Breast epithelium (tissue), 4 donors: ENCODE measurements around the gene NEK6. TPM values are rescaled to one million over a fixed set of nuclear protein-coding genes. Genes with fewer than 3 reads are reported as not detected.

Experiments
- DNase-seq, 2 donors: peaks; one replicate each; pipeline ENCODE4 v3.0.0-alpha.2; 2019; ENCODE audit warnings: low spot score in 2 of 2
- H3K27ac ChIP-seq, 2 donors: fragments of 200-600 bp; sonication (generic) in 1 of 2; one replicate each; pipeline ENCODE4 v1.5.1; 2016 to 2019; ENCODE audit warnings: mild to moderate bottlenecking in 1 of 2
- H3K27me3 ChIP-seq, 2 donors: fragments of 200-600 bp; sonication (generic) in 1 of 2; one replicate each; pipeline versions ENCODE4 v1.5.1 to v1.6.0; 2017 to 2019; ENCODE audit warnings: control low read depth in 1 of 2, mild to moderate bottlenecking in 1 of 2
- H3K36me3 ChIP-seq: fragments of 200-600 bp; one replicate; pipeline ENCODE4 v1.5.1; 2019
- H3K4me1 ChIP-seq, 2 donors: fragments of 200-600 bp; sonication (generic); one replicate each; pipeline ENCODE4 v1.5.1; 2016 to 2019; ENCODE audit warnings: control low read depth in 1 of 2
- H3K4me3 ChIP-seq, 3 donors: fragments of 200-600 bp; sonication (generic); 1 replicate in 2 of 3; 2 replicates in 1 of 3; pipeline ENCODE4 v1.5.1; 2016 to 2019; ENCODE audit warnings: mild to moderate bottlenecking in 3 of 3, moderate library complexity in 2 of 3
- H3K9me3 ChIP-seq, 2 donors: fragments of 200-600 bp; sonication (generic) in 1 of 2; one replicate each; pipeline ENCODE4 v1.5.1; 2016 to 2019; ENCODE audit warnings: control low read depth in 1 of 2
- CTCF ChIP-seq, 3 donors: fragments of 450-650 bp; IDR thresholded peaks; one replicate each; pipeline ENCODE4 v1.5.1; 2016 to 2017; ENCODE audit warnings: antibody characterized with exemption in 3 of 3, mild to moderate bottlenecking in 3 of 3, moderate library complexity in 3 of 3
- POLR2A ChIP-seq: fragments of 450-650 bp; IDR thresholded peaks from one replicate; pipeline ENCODE4 v1.6.1; 2016; ENCODE audit warnings: antibody characterized with exemption, mild to moderate bottlenecking, moderate library complexity
- POLR2AphosphoS5 ChIP-seq, 3 donors: sonication (generic); formaldehyde crosslinking; IDR thresholded peaks; one replicate each; pipeline ENCODE4 v1.6.1; 2017; ENCODE audit warnings: antibody characterized with exemption in 3 of 3
- intact Hi-C: fragments of 100-400 bp; cut with DNase I; formaldehyde crosslinking; loops from one replicate; pipeline ENCODE4 v1.15.1; 2023; ENCODE audit warnings: low total_unique reads
- total RNA-seq, 3 donors: library from RNA; depleted of rRNA; stranded (reverse); fragments of >200 nt; gene quantifications; one replicate each; pipeline ENCODE4 v1.1.0, GENCODE V29; 2016

NEK6 gene
- total RNA-seq, 3 donors from 2014 or later = 17.8 to 31.5 (median 22.2) TPM

DNA sequence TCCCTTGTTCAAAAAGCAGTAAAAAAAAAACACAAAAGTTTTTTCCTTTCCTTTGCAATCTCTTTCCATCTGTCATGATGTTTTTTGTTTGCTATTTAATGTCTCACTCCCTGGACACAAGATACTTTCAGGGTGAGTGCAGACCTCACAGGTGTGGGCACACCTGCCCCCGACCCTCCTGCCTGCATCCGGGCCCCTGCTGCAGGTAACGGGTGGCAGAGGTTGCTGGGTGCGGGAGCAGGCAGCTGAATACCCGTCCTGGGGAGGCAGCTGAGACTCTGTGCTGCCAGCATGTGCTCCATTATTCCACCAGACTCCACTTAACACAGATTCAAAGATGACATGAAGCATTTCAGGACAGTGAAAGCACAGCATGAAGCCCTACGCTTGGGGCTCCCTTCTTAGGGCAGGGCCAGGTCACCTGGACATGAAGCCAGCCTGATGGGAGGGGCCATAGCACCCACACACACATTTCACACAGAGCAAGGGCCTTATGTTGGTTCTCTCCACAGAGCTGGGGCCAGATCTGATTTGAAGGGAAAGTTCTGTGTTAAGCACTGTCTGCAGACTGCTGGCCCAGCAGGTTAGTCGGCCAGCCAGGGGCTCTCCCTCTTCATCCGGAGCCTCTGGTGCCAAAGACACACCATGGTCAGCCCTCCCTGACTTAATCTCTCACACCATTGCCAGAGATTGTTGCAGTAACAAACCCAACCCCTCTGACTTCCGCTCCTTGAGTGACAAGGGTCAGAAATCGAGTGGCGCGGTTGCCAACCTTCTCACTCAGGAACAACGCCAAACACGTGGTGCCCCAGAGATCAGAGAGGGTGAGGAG lies 13.0 kb downstream of the NEK6 start:
- no peaks in the 10 kb centered on the region for H3K9me3 ChIP-seq
- intact Hi-C loops = no loop called here
- H3K4me3 ChIP-seq = peak overlapping the region in 1 of 3 donors; percentile 4
- TF ChIP-seq CTCF (IDR thresholded peaks at IDR 0.05) = no peak
- no peak for TF ChIP-seq POLR2AphosphoS5 (IDR thresholded peaks at IDR 0.05)
- TF ChIP-seq POLR2A = no peak
- DNase-seq = no peak
- peak overlapping the region; percentile 59 to 70 for H3K27ac ChIP-seq
- peaks cover 25 to 49% of the 10 kb centered on the region in 2 donors for H3K4me1 ChIP-seq
- no peaks in the 10 kb centered on the region for H3K27me3 ChIP-seq
- H3K36me3 ChIP-seq = no peaks in the 10 kb centered on the region

DNA sequence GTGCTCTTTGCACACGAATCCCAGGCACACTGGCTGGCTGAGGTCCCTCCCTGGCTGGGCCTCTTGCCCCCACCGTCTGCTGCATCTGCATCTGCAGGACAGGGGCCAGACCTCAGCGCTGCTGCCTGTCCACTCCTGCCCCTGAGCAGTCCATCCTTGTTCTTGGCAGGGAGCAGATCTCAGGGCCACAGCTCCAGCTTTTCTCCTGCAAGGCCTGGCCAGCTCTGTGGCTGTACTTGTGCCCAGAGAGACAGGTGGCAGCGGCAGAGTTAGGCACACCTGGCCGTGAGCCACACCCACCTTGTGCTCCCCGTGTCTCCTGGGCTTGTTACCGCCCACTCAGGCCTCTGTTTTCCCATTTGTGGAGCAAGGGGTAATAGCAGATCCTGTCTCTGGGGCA lies 13.9 kb downstream of the NEK6 start:
- H3K27me3 ChIP-seq = no peaks in the 10 kb centered on the region
- no peak for TF ChIP-seq POLR2AphosphoS5 (IDR thresholded peaks at IDR 0.05)
- TF ChIP-seq POLR2A = no peak
- no peak for TF ChIP-seq CTCF (IDR thresholded peaks at IDR 0.05)

DNA sequence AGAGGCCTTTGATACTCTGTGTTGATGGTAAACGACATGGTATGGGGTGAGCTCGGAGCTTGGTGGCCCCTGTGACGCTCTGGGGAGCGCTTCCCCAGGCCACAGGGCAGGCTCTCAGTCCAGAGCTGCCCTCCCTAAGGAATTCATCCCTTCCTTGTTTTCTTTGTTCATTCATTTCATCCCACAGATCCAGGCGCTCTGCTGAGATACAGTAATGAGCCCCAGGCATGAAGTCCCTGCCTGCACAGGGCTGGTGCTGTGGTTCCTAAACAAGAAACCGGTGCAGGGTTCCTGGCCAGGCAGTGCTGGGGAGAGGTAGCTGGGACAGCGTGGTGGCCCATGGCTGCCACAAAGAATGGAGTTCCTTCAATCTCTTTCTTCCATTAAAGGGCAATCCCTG lies 14.4 kb downstream of the NEK6 start:
- no peak for TF ChIP-seq POLR2A
- no peak for TF ChIP-seq POLR2AphosphoS5 (IDR thresholded peaks at IDR 0.05)
- no peak for TF ChIP-seq CTCF (IDR thresholded peaks at IDR 0.05)
- no peaks in the 10 kb centered on the region for H3K9me3 ChIP-seq
- peak overlapping the region; percentile 59 to 70 for H3K27ac ChIP-seq
- peaks cover 21 to 39% of the 10 kb centered on the region in 2 donors for H3K4me1 ChIP-seq
- intact Hi-C loops = no loop called here
- no peak for DNase-seq
- peak overlapping the region in 1 of 3 donors; percentile 3 for H3K4me3 ChIP-seq
- H3K27me3 ChIP-seq = no peaks in the 10 kb centered on the region
- no peaks in the 10 kb centered on the region for H3K36me3 ChIP-seq

More for the DNA sequence above, 13.9 kb downstream of the NEK6 start:
- no peaks in the 10 kb centered on the region for H3K36me3 ChIP-seq
- intact Hi-C loops = no loop called here
- no peak for DNase-seq
- no peak overlapping the region for H3K4me3 ChIP-seq
- peaks cover 25 to 44% of the 10 kb centered on the region in 2 donors for H3K4me1 ChIP-seq
- peak overlapping the region; percentile 59 to 70 for H3K27ac ChIP-seq
- no peaks in the 10 kb centered on the region for H3K9me3 ChIP-seq

DNA sequence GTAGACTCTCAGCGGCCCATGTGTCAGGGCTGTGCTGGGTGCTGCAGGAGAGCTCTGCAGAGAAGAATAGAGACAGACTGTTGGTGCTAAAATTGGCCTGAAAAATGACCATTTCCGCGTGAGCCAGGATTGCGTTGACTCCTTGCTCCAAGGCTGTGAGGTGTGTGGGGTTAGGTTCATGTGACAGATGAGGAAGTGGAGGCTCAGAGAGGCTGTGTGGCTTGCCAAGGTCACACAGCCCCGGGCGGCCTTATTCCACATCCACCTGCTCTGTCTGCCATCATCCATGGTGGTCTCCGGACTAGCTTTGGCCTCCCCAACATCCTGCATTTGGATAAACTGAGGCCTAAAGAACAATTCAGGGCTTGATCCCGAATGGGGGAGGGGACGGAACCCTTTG lies 15.2 kb downstream of the NEK6 start:
- H3K9me3 ChIP-seq = no peaks in the 10 kb centered on the region
- intact Hi-C loops = no loop called here
- no peak overlapping the region for H3K27ac ChIP-seq
- H3K4me3 ChIP-seq = no peak overlapping the region
- H3K4me1 ChIP-seq = peaks cover 19 to 33% of the 10 kb centered on the region in 2 donors
- DNase-seq = no peak
- H3K36me3 ChIP-seq = no peaks in the 10 kb centered on the region
- no peaks in the 10 kb centered on the region for H3K27me3 ChIP-seq
- TF ChIP-seq POLR2AphosphoS5 (IDR thresholded peaks at IDR 0.05) (no peak), CTCF (IDR thresholded peaks at IDR 0.05) (no peak), POLR2A (no peak)

DNA sequence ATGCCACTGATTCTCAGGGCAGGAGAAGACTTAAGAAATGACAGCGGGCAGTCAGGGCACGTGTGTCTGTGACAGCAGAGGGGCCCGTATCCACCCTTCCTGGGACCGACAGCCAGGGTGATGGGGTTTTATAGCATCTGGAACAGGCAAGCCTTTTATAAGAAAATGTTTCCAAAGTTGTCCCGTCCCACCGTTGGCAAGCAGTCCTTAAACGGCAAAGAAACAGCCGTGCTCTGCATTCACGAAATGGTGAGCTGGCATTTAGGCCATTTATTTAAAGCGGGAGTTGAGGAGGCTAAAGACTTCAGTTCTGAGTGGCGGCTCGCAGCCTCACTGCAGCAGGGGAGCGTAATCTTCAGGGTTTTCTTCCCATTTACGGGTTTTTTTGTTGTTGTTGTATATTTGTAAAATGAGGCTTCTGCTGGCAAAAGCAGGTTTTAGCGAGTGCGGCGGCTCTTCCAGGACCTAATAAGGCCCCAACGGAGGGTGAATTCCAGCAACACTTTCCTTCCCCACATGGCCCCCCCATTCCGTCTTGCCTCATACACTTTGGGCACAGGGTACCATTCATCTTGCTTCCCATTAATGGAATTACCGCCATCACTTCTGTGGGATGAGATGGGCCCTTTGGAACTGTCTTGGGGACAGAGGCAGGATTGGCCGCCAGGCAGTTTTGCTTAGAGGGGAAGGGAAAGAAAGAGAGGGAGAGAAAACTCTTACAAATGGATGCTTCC lies 15.8 kb downstream of the NEK6 start:
- DNase-seq = no peak
- H3K36me3 ChIP-seq = no peaks in the 10 kb centered on the region
- TF ChIP-seq POLR2A (no peak), CTCF (IDR thresholded peaks at IDR 0.05) (no peak), POLR2AphosphoS5 (IDR thresholded peaks at IDR 0.05) (no peak)
- no peak overlapping the region for H3K4me3 ChIP-seq
- H3K9me3 ChIP-seq = no peaks in the 10 kb centered on the region
- no peak overlapping the region for H3K27ac ChIP-seq
- H3K4me1 ChIP-seq = peaks cover 19 to 32% of the 10 kb centered on the region in 2 donors
- H3K27me3 ChIP-seq = no peaks in the 10 kb centered on the region
- intact Hi-C loops = no loop called here
